ENCODE data around the gene GRK1.

DNA sequence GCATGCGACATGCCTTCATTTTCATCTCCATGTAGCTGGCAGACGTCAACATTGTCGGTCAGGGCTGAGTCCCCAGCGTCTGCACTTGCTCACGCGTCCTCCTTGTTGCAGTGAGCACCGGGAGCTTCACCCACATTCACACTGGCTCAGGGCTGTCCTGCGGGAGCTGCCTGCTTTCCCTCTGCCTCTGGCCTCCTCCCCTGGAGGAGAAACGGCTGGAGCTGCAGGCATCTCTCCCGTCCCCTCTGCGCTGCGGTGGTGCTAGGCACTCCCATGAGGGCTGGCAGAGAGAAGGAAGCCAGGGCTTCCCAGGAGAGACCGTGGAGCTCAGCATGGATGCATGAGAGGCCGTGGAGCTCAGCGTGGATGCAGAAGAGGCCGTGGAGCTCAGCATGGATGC lies 73.6 kb downstream of the GRK1 start:
- TF ChIP-seq SUZ12 (IDR thresholded peaks at IDR 0.05; ENCODE audit: extremely low read depth, insufficient read depth, insufficient read length) = no peak
- TF ChIP-seq ZNF274 (IDR thresholded peaks at IDR 0.05; ENCODE audit: low read depth, low read length) = no peak
- no peak for TF ChIP-seq YY1 (IDR thresholded peaks at IDR 0.05; ENCODE audit: insufficient read depth, insufficient read length)
